CD4-positive, alpha-beta T cell treated with Interleukin-1 beta for 1 hour (primary cell): ENCODE results near the gene CCL4.
"Not testable (repeated sequence)": the region's sequence is repeated elsewhere in the genome, so short reads cannot be mapped to it uniquely, and the experiment has no call there.

Source experiments
- DNase-seq, 2 donors: peaks; one replicate each; pipeline ENCODE4 v3.0.0-alpha.2; 2020 to 2022

CCL4 gene

GRCh38 chr17:36088670-36089338 lies 14.8 kb upstream of the CCL4 start:
- DNase-seq = no peak

- no peak for DNase-seq
These were observed 14.2 kb upstream of the CCL4 start for GRCh38 chr17:36089339-36089865.

- DNase-seq = peak; percentile 46 to 81
These were observed 13.5 kb upstream of the CCL4 start, which contains the start of gene CCL3 for GRCh38 chr17:36089888-36090836. TSS of gene CCL3 (minus strand) at chr17:36090143. CDS start at chr17:36090058, 85 bp downstream.

GRCh38 chr17:36092230-36092629 lies 11.4 kb upstream of the CCL4 start:
- peak in 1 of 2 donors; percentile 30 for DNase-seq

- not testable (repeated sequence) for DNase-seq
These were observed 10.9 kb upstream of the CCL4 start for GRCh38 chr17:36092715-36093114.

- DNase-seq = no peak
These were observed 9.4 kb upstream of the CCL4 start for GRCh38 chr17:36094232-36094631.

GRCh38 chr17:36094746-36095145 lies 8.9 kb upstream of the CCL4 start:
- no peak for DNase-seq

- no peak for DNase-seq
These were observed 7.6 kb upstream of the CCL4 start for GRCh38 chr17:36095992-36096391.

- not testable (repeated sequence) for DNase-seq
These were observed 4.6 kb upstream of the CCL4 start for GRCh38 chr17:36099004-36099403.

- DNase-seq = not testable (repeated sequence)
These were observed 619 bp downstream of the CCL4 start for GRCh38 chr17:36104246-36104645.

- DNase-seq = no peak
These were observed 1.1 kb downstream of the CCL4 start for GRCh38 chr17:36104701-36105181.

GRCh38 chr17:36105781-36106492 lies 2.3 kb downstream of the CCL4 start:
- DNase-seq = no peak

GRCh38 chr17:36106493-36106835 lies 2.8 kb downstream of the CCL4 start:
- DNase-seq = no peak

GRCh38 chr17:36107660-36108059 lies 4.0 kb downstream of the CCL4 start:
- no peak for DNase-seq

- peak in 1 of 2 donors; percentile 37 for DNase-seq
These were observed 4.6 kb downstream of the CCL4 start for GRCh38 chr17:36108265-36108664.

GRCh38 chr17:36111068-36111490 lies 7.5 kb downstream of the CCL4 start:
- DNase-seq = no peak

GRCh38 chr17:36112572-36112971 lies 8.9 kb downstream of the CCL4 start:
- DNase-seq = no peak

GRCh38 chr17:36113131-36113530 lies 9.5 kb downstream of the CCL4 start:
- not testable (repeated sequence) for DNase-seq

GRCh38 chr17:36114971-36115648 lies 11.5 kb downstream of the CCL4 start:
- not testable (repeated sequence) for DNase-seq

- DNase-seq = not testable (repeated sequence)
These were observed 12.0 kb downstream of the CCL4 start for GRCh38 chr17:36115649-36115977.

GRCh38 chr17:36117505-36118382 lies 14.1 kb downstream of the CCL4 start:
- DNase-seq = no peak
